HCT116 (cell line): ENCODE data around the gene MED25. TPM values are rescaled to one million over a fixed set of nuclear protein-coding genes. Genes with fewer than 3 reads are reported as not detected.

Experiments used
- ATAC-seq: fragments of 200-7000 bp; cut with Tn5 transposase; 2 replicates; pipeline ENCODE4 v1.9.1; 2020; ENCODE audit warnings: mild to moderate bottlenecking, moderate library complexity
- BruUV-seq: library from RNA; stranded (reverse); fragments of 400-500 nt; replicated peaks from 2 replicates; lab custom pipeline; 2021; lab: Mats Ljungman, UMichigan
- CTCF ChIA-PET: fragments of 300-600 bp; sonication (Branson Sonifier 250); formaldehyde crosslinking; loops from one replicate; lab custom pipeline; 2021; ENCODE audit warnings: antibody characterized with exemption; lab: Charles Lee
- POLR2A ChIA-PET: fragments of 300-600, 350-600 bp; sonication (Branson Sonifier 250); formaldehyde crosslinking; loops from one replicate; lab custom pipeline; 2021; ENCODE audit warnings: antibody characterized with exemption; lab: Charles Lee
- RAD21 ChIA-PET, 2 experiments: fragments of 300-600 bp; sonication (Branson Sonifier 250); formaldehyde crosslinking; loops; one replicate each; lab custom pipeline; 2023; ENCODE audit warnings: low total read pairs in 2 of 2; ENCODE audit not compliant: uncharacterized antibody in 2 of 2, unreplicated experiment in 2 of 2, low non-redundant PET in 1 of 2; lab: Charles Lee
- DNase-seq: peaks from one replicate; pipeline ENCODE4 v3.0.0-alpha.2; 2010; ENCODE audit warnings: low read depth, low spot score
- H2AFZ ChIP-seq: fragments of 200-600 bp; shearing (Covaris generic), sonication (generic); 2 replicates; pipeline ENCODE4 v1.6.1; 2017; ENCODE audit warnings: low read depth, mixed run types, mixed read lengths, antibody characterized with exemption, low read length; ENCODE audit not compliant: poor library complexity, severe bottlenecking
- H3K27ac ChIP-seq: 2 replicates; pipeline ENCODE4 v1.5.1; 2012; ENCODE audit warnings: low read depth, low read length
- H3K27me3 ChIP-seq: fragments of 200-600 bp; sonication (generic); 2 replicates; pipeline ENCODE4 v1.6.1; 2016; ENCODE audit warnings: mixed run types, low read length, mixed read lengths; ENCODE audit not compliant: insufficient read depth
- H3K36me3 ChIP-seq, 2 experiments: fragments of 200-500 bp in 1 of 2; fragments of 200-600 bp in 1 of 2; sonication (Bioruptor generic) in 1 of 2; sonication (generic) in 1 of 2; 2 replicates each; pipeline versions ENCODE4 v1.5.1 to v1.6.1; 2014 to 2016; ENCODE audit warnings: low read length in 2 of 2, inconsistent platforms in 1 of 2, mixed read lengths in 1 of 2, mixed run types in 1 of 2; ENCODE audit not compliant: insufficient read depth in 2 of 2, control insufficient read depth in 1 of 2
- H3K4me1 ChIP-seq, 2 experiments: fragments of 200-600 bp in 1 of 2; sonication (generic) in 1 of 2; 2 replicates each; pipeline versions ENCODE4 v1.5.1 to v1.6.1; 2012 to 2017; ENCODE audit warnings: low read length in 2 of 2, inconsistent platforms in 1 of 2, mild to moderate bottlenecking in 1 of 2, mixed read lengths in 1 of 2, mixed run types in 1 of 2, moderate library complexity in 1 of 2; ENCODE audit not compliant: insufficient read depth in 2 of 2, control insufficient read depth in 1 of 2
- H3K4me2 ChIP-seq: fragments of 200-600 bp; sonication (generic); 2 replicates; pipeline ENCODE4 v1.6.1; 2017; ENCODE audit warnings: mixed run types, low read length, mixed read lengths
- H3K4me3 ChIP-seq, 2 experiments: fragments of 200-600 bp in 1 of 2; sonication (generic) in 1 of 2; replicated peaks in 1 of 2; 2 replicates each; pipeline ENCODE4 v1.5.1; 2011 to 2016; ENCODE audit warnings: low read length in 2 of 2, control low read depth in 1 of 2, low read depth in 1 of 2, mild to moderate bottlenecking in 1 of 2, mixed read lengths in 1 of 2, mixed run types in 1 of 2
- H3K79me2 ChIP-seq: fragments of 200-600 bp; sonication (generic); 2 replicates; pipeline ENCODE4 v1.6.1; 2017; ENCODE audit warnings: mild to moderate bottlenecking, mixed run types, low read length, moderate library complexity, mixed read lengths; ENCODE audit not compliant: insufficient read depth
- H3K9ac ChIP-seq: fragments of 200-600 bp; sonication (generic); 2 replicates; pipeline ENCODE4 v1.6.1; 2016; ENCODE audit warnings: low read length, mixed read lengths
- H3K9me2 ChIP-seq: fragments of 200-600 bp; sonication (generic), shearing (Covaris generic); 2 replicates; pipeline ENCODE4 v1.6.1; 2017; ENCODE audit warnings: mixed run types, mild to moderate bottlenecking, moderate library complexity; ENCODE audit not compliant: insufficient read depth
- H3K9me3 ChIP-seq, 2 experiments: fragments of 200-500 bp in 1 of 2; fragments of 200-600 bp in 1 of 2; sonication (Bioruptor generic) in 1 of 2; sonication (generic) in 1 of 2; 2 replicates each; pipeline ENCODE4 v1.6.1; 2014 to 2017; ENCODE audit warnings: low read length in 2 of 2, mixed read lengths in 2 of 2, inconsistent platforms in 1 of 2, low read depth in 1 of 2, mild to moderate bottlenecking in 1 of 2, mixed run types in 1 of 2, moderate library complexity in 1 of 2; ENCODE audit not compliant: control insufficient read depth in 1 of 2, insufficient read depth in 1 of 2
- H4K20me1 ChIP-seq: fragments of 200-600 bp; sonication (generic), shearing (Covaris generic); 2 replicates; pipeline ENCODE4 v1.6.1; 2017; ENCODE audit warnings: mixed run types, mild to moderate bottlenecking, moderate library complexity; ENCODE audit not compliant: insufficient read depth
- CBX3 ChIP-seq: IDR thresholded peaks from 2 replicates; pipeline ENCODE4 v1.6.1; 2012; ENCODE audit warnings: low read depth
- CEBPB ChIP-seq: IDR thresholded peaks from 2 replicates; pipeline ENCODE4 v1.6.1; 2012; ENCODE audit warnings: low read depth
- CTCF ChIP-seq, 3 experiments: fragments of 200-600 bp in 1 of 3; sonication (generic) in 1 of 3; IDR thresholded peaks in 2 of 3; conservative IDR thresholded peaks in 1 of 3; 2 replicates each; pipeline ENCODE4 v1.5.1; 2012 to 2017; ENCODE audit warnings: low read depth in 2 of 3, low read length in 2 of 3, antibody characterized with exemption in 1 of 3, borderline replicate concordance in 1 of 3, control low read depth in 1 of 3, mild to moderate bottlenecking in 1 of 3, mixed read lengths in 1 of 3, mixed run types in 1 of 3, moderate library complexity in 1 of 3; ENCODE audit not compliant: insufficient read depth in 1 of 3
- EGR1 ChIP-seq: IDR thresholded peaks from 2 replicates; pipeline ENCODE4 v1.6.1; 2012; ENCODE audit warnings: low read depth
- ELF1 ChIP-seq: IDR thresholded peaks from 2 replicates; pipeline ENCODE4 v1.6.1; 2012; ENCODE audit warnings: low read depth, borderline replicate concordance
- EZH2 ChIP-seq: fragments of 200-600 bp; sonication (generic); IDR thresholded peaks from 2 replicates; pipeline ENCODE4 v1.6.1; 2017; ENCODE audit warnings: antibody characterized with exemption, mixed run types
- EZH2phosphoT487 ChIP-seq: fragments of 200-600 bp; IDR thresholded peaks from 2 replicates; pipeline ENCODE4 v1.6.1; 2018; ENCODE audit warnings: antibody characterized with exemption, borderline replicate concordance
- FOSL1 ChIP-seq: IDR thresholded peaks from 2 replicates; pipeline ENCODE4 v1.6.1; 2012; ENCODE audit warnings: low read depth
- JUND ChIP-seq: IDR thresholded peaks from 2 replicates; pipeline ENCODE4 v1.6.1; 2012
- POLR2A ChIP-seq: IDR thresholded peaks from 2 replicates; pipeline ENCODE4 v1.7.0; 2011; ENCODE audit warnings: borderline replicate concordance; ENCODE audit not compliant: insufficient read depth, insufficient read length; ENCODE audit errors: extremely low read depth
- RAD21 ChIP-seq: IDR thresholded peaks from 2 replicates; pipeline ENCODE4 v1.6.1; 2012; ENCODE audit warnings: low read depth, mild to moderate bottlenecking
- SIN3A ChIP-seq: IDR thresholded peaks from 2 replicates; pipeline ENCODE4 v1.6.1; 2012; ENCODE audit warnings: low read depth
- SP1 ChIP-seq: IDR thresholded peaks from 2 replicates; pipeline ENCODE4 v1.6.1; 2012; ENCODE audit warnings: low read depth
- SRF ChIP-seq: IDR thresholded peaks from 2 replicates; pipeline ENCODE4 v1.6.1; 2012; ENCODE audit warnings: low read depth
- TCF7L2 ChIP-seq: IDR thresholded peaks from 2 replicates; pipeline ENCODE4 v1.7.0; 2011; ENCODE audit warnings: borderline replicate concordance, inconsistent platforms; ENCODE audit not compliant: insufficient read depth, insufficient read length; ENCODE audit errors: extremely low read depth
- YY1 ChIP-seq: IDR thresholded peaks from 2 replicates; pipeline ENCODE4 v1.6.1; 2011; ENCODE audit warnings: low read length, low read depth, moderate library complexity, mild to moderate bottlenecking; ENCODE audit not compliant: insufficient replicate concordance; ENCODE audit errors: extremely low read depth
- ZFX ChIP-seq: fragments of 450-650 bp; IDR thresholded peaks from 2 replicates; pipeline ENCODE4 v1.6.1; 2017
- ZNF274 ChIP-seq: fragments of 200-500 bp; sonication (Bioruptor generic); IDR thresholded peaks from 2 replicates; pipeline ENCODE4 v1.6.1; 2014; ENCODE audit warnings: mild to moderate bottlenecking, low read depth, low read length, inconsistent platforms
- intact Hi-C: fragments of 100-400 bp; cut with micrococcal nuclease; formaldehyde crosslinking; loops from 2 replicates; pipeline ENCODE4 v1.10.0; 2022
- total RNA-seq: library from RNA; stranded (reverse); gene quantifications from one replicate; pipeline ENCODE4 v1.2.1, GENCODE V29; 2021; ENCODE audit not compliant: unreplicated experiment
- TF ChIP-seq, protein P1 (sequence below): IDR thresholded peaks from 2 replicates; pipeline ENCODE4 v1.6.1; 2012
- TF ChIP-seq, protein P2 (sequence below): IDR thresholded peaks from 2 replicates; pipeline ENCODE4 v1.6.1; 2012

Gene MED25
- total RNA-seq, 1 experiment from 2014 or later: 77.7 TPM

DNA sequence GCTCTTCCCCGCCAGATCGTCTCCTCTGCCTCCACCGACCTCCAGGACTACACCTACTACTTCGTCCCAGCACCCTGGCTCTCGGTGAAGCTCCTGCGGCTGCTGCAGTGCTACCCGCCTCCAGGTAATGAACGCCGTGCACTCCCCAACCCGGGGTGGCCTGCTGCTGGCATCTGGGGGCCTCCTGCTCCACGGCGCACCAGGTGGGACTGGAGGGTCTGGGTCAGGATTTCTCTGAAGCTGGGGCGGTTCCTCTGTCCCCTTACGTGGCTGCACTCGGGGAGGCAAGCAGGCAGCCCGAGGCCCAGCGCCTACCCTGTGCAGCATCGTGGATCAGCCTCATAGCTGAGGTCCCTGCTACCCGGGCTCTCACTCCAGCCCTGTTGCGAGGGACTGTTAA is 22.5 kb upstream of the MED25 start:
- no peaks in the 10 kb centered on the region for H3K27me3 ChIP-seq
- no peak overlapping the region for H3K27ac ChIP-seq
- H3K79me2 ChIP-seq: no peaks in the 10 kb centered on the region
- peaks cover 32 to 35% of the 10 kb centered on the region in 2 experiments for H3K36me3 ChIP-seq
- H3K9ac ChIP-seq: no peak overlapping the region
- ATAC-seq (no peak), DNase-seq (no peak)
- BruUV-seq: no TSS peak
- no peak overlapping the region for H3K4me3 ChIP-seq
- ChIA-PET CTCF (no interaction called here), RAD21 (no interaction called here), POLR2A (no interaction called here)
- peaks cover 3 to 14% of the 10 kb centered on the region in 2 experiments; a peak in 3 of 4 replicates for H3K4me1 ChIP-seq
- H3K9me3 ChIP-seq: no peaks in the 10 kb centered on the region
- no peaks in the 10 kb centered on the region for H3K9me2 ChIP-seq
- no peaks in the 10 kb centered on the region for H4K20me1 ChIP-seq
- no peak overlapping the region for H3K4me2 ChIP-seq
- intact Hi-C loops: no loop called here
- H2AFZ ChIP-seq: no peak overlapping the region
- TF ChIP-seq ZNF274: no peak
- TF ChIP-seq EZH2phosphoT487: no peak
- no peak for TF ChIP-seq SIN3A
- TF ChIP-seq RAD21: no peak
- no peak for TF ChIP-seq ELF1
- TF ChIP-seq TCF7L2: no peak

GRCh38 chr19:49798574-49798973 is 19.5 kb upstream of the MED25 start:
- Histone ChIP-seq H3K9me2 (no peaks in the 10 kb centered on the region), H4K20me1 (no peaks in the 10 kb centered on the region), H2AFZ (no peak overlapping the region), H3K36me3 (peaks cover 30 to 35% of the 10 kb centered on the region in 2 experiments), H3K27ac (no peak overlapping the region)
- intact Hi-C loops: no loop called here
- TF ChIP-seq CTCF (IDR thresholded peaks at IDR 0.05 in 2 of 3, conservative IDR thresholded peaks at IDR 0.05 in 1 of 3; ENCODE audit: borderline replicate concordance in 1 of 3, insufficient read depth in 1 of 3, low read depth in 2 of 3, low read length in 2 of 3) (no peak), SRF (no peak), EGR1 (no peak), CBX3 (no peak), YY1 (no peak), ELF1 (no peak), RAD21 (no peak), POLR2A (no peak), SP1 (no peak), EZH2 (no peak), CEBPB (no peak), ZFX (no peak), FOSL1 (no peak), JUND (no peak)
- TF ChIP-seq, protein P1, sequence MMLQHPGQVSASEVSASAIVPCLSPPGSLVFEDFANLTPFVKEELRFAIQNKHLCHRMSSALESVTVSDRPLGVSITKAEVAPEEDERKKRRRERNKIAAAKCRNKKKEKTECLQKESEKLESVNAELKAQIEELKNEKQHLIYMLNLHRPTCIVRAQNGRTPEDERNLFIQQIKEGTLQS: no peak
- TF ChIP-seq, protein P2, sequence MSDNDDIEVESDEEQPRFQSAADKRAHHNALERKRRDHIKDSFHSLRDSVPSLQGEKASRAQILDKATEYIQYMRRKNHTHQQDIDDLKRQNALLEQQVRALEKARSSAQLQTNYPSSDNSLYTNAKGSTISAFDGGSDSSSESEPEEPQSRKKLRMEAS: no peak
- TF ChIP-seq, all 23 proteins: peak for 0
- Histone ChIP-seq H3K79me2 (no peaks in the 10 kb centered on the region), H3K4me1 (peaks cover 0 to 3% of the 10 kb centered on the region in 2 experiments; a peak in 2 of 4 replicates), H3K4me3 (no peak overlapping the region), H3K9ac (no peak overlapping the region), H3K27me3 (no peaks in the 10 kb centered on the region), H3K9me3 (no peaks in the 10 kb centered on the region), H3K4me2 (no peak overlapping the region)
- CTCF ChIA-PET: no interaction called here
- RAD21 ChIA-PET: no interaction called here
- ATAC-seq: no peak
- BruUV-seq: no TSS peak
- DNase-seq: no peak
- POLR2A ChIA-PET: no interaction called here
